ENCODE measurements around the gene CDKAL1. TPM values are rescaled to one million over a fixed set of nuclear protein-coding genes. Genes with fewer than 3 reads are reported as not detected.

CDKAL1 gene
- total and polyA plus RNA-seq, 8 donors = 3.4 to 36.7 (median 10.4) TPM

GRCh38 chr6:21151119-21151518 is 616.9 kb downstream of the CDKAL1 start:
- Histone ChIP-seq H3K4me1 (peaks cover 0 to 21% (median 0%) of the 10 kb centered on the region in 4 donors), H3K27me3 (no peaks in the 10 kb centered on the region), H3K27ac (peak overlapping the region in 3 of 5 donors; percentile 27 to 38 (median 38)), H3K9me3 (no peaks in the 10 kb centered on the region), H3K36me3 (no peaks in the 10 kb centered on the region), H3K4me3 (no peak overlapping the region)
- peak in 1 of 2 donors; percentile 37 for DNase-seq
- 30 to 63% (median 42%) methylated on average over 5 of the region's 5 CpGs for WGBS, 5 donors
- intact Hi-C loops (cut with DNase I; ENCODE audit: low total_unique reads) = no loop called here
- no peak for TF ChIP-seq CTCF (IDR thresholded peaks at IDR 0.05)
- TF ChIP-seq EP300 (IDR thresholded peaks at IDR 0.05) = no peak
- TF ChIP-seq POLR2A (IDR thresholded peaks at IDR 0.05) = no peak
- no peak for TF ChIP-seq POLR2AphosphoS5 (IDR thresholded peaks at IDR 0.05)

DNA sequence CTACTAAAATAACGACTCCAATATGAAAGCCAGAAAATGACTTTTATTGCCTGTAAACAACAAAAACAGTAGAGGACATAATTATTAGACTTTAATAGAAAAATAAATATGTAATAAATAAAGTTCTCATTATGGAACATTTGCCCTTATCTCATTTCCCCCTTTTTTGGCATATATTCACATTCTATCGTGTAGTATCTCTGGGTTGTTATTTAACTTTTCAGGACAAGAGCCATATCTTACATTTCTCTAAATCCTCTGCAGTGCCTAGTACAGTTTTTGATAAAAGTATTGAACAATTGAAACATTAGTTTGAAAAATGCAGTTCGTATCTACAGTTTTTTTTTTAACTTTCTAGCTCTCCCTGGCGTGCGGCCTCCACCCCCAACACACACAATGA is 617.3 kb downstream of the CDKAL1 start:
- no peak for DNase-seq
- no peak for TF ChIP-seq EP300 (IDR thresholded peaks at IDR 0.05)
- TF ChIP-seq POLR2A (IDR thresholded peaks at IDR 0.05) = no peak
- no peak for TF ChIP-seq POLR2AphosphoS5 (IDR thresholded peaks at IDR 0.05)
- TF ChIP-seq CTCF (IDR thresholded peaks at IDR 0.05) = no peak
- Histone ChIP-seq H3K36me3 (no peaks in the 10 kb centered on the region), H3K4me3 (no peak overlapping the region), H3K27ac (peak overlapping the region in 3 of 5 donors; percentile 27 to 38 (median 38)), H3K27me3 (no peaks in the 10 kb centered on the region), H3K9me3 (no peaks in the 10 kb centered on the region), H3K4me1 (peaks cover 0 to 21% (median 0%) of the 10 kb centered on the region in 4 donors)
- intact Hi-C loops (cut with DNase I; ENCODE audit: low total_unique reads) = no loop called here
- 36 to 64% (median 55%) methylated on average over 5 of the region's 5 CpGs for WGBS, 5 donors

- H3K27me3 ChIP-seq = no peaks in the 10 kb centered on the region
- peaks cover 0 to 17% (median 6%) of the 10 kb centered on the region in 4 donors for H3K4me1 ChIP-seq
- no peaks in the 10 kb centered on the region for H3K36me3 ChIP-seq
- no peak overlapping the region for H3K27ac ChIP-seq
- WGBS, 5 donors = 36 to 62% (median 47%) methylated on average over 4 of the region's 4 CpGs
- TF ChIP-seq CTCF (IDR thresholded peaks at IDR 0.05) (no peak), EP300 (IDR thresholded peaks at IDR 0.05) (no peak), POLR2A (IDR thresholded peaks at IDR 0.05) (no peak), POLR2AphosphoS5 (IDR thresholded peaks at IDR 0.05) (no peak)
- H3K4me3 ChIP-seq = no peak overlapping the region
- intact Hi-C loops (cut with DNase I; ENCODE audit: low total_unique reads) = no loop called here
- peak in 1 of 2 donors; percentile 14 for DNase-seq
- H3K9me3 ChIP-seq = no peaks in the 10 kb centered on the region
Measured at GRCh38 chr6:21157186-21157929, 623.1 kb downstream of the CDKAL1 start.

- no peaks in the 10 kb centered on the region for H3K9me3 ChIP-seq
- H3K4me1 ChIP-seq = peaks cover 0 to 17% (median 6%) of the 10 kb centered on the region in 4 donors
- H3K36me3 ChIP-seq = no peaks in the 10 kb centered on the region
- intact Hi-C loops (cut with DNase I; ENCODE audit: low total_unique reads) = no loop called here
- TF ChIP-seq POLR2A (IDR thresholded peaks at IDR 0.05) = no peak
- no peaks in the 10 kb centered on the region for H3K27me3 ChIP-seq
- peak in 1 of 2 donors; percentile 9 for DNase-seq
- H3K27ac ChIP-seq = no peak overlapping the region
- no peak overlapping the region for H3K4me3 ChIP-seq
- 45 to 68% (median 47%) methylated on average over 1 of the region's 1 CpG for WGBS, 5 donors
Measured at GRCh38 chr6:21158149-21158548, 623.9 kb downstream of the CDKAL1 start.

DNA sequence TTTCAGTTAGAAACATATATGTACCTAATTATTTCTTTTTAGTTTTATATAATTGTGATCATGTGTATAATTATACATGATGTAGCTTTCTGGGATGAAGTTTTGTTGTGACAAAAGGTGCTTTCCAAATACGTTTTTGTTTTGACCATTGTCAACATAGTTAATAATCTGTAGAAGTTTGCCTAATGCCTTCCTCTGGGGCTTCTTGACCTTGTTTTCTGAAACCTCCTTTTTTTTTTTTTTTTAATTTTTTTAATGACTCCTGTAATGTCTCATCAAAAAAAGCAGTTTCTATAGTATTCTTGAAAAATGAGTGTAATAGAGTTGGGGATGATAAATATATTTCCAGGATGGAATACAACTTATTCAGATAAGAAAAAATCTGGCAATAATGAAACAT is 624.6 kb downstream of the CDKAL1 start:
- 12 to 49% (median 18%) methylated on average over 1 of the region's 1 CpG for WGBS, 5 donors
- TF ChIP-seq POLR2AphosphoS5 (IDR thresholded peaks at IDR 0.05) (no peak), CTCF (IDR thresholded peaks at IDR 0.05) (no peak), EP300 (IDR thresholded peaks at IDR 0.05) (no peak), POLR2A (IDR thresholded peaks at IDR 0.05) (no peak)
- intact Hi-C loops (cut with DNase I; ENCODE audit: low total_unique reads) = no loop called here
- Histone ChIP-seq H3K27ac (no peak overlapping the region), H3K27me3 (no peaks in the 10 kb centered on the region), H3K4me3 (no peak overlapping the region), H3K36me3 (no peaks in the 10 kb centered on the region), H3K4me1 (peaks cover 0 to 17% (median 6%) of the 10 kb centered on the region in 4 donors), H3K9me3 (no peaks in the 10 kb centered on the region)
- DNase-seq = no peak
